Thyroid gland (tissue), 4 donors: ENCODE measurements around the gene FAM241A.

ENCODE experiments used
- CTCF ChIP-seq, 6 experiments: fragments of 200-600 bp in 3 of 6; fragments of 450-650 bp in 3 of 6; sonication (generic) in 3 of 6; IDR thresholded peaks; one replicate each; pipeline ENCODE4 v1.5.1; 2016 to 2019; ENCODE audit warnings: antibody characterized with exemption in 6 of 6, mild to moderate bottlenecking in 2 of 6, inconsistent platforms in 1 of 6, moderate library complexity in 1 of 6
- POLR2A ChIP-seq, 2 donors: fragments of 450-650 bp; IDR thresholded peaks; one replicate each; pipeline ENCODE4 v1.6.1; 2017; ENCODE audit warnings: antibody characterized with exemption in 2 of 2, mild to moderate bottlenecking in 2 of 2, moderate library complexity in 1 of 2

GRCh38 chr4:112127048-112127637 is 18.1 kb upstream of the FAM241A start:
- TF ChIP-seq CTCF (IDR thresholded peaks at IDR 0.05) (no peak), POLR2A (IDR thresholded peaks at IDR 0.05) (no peak)
